HepG2 (cell line): ENCODE results near the gene MIDN. TPM values are rescaled to one million over a fixed set of nuclear protein-coding genes. Genes with fewer than 3 reads are reported as not detected.

Experiments used
- HHEX ChIP-seq: IDR thresholded peaks from 2 replicates; pipeline ENCODE4 v1.6.1; 2016; ENCODE audit warnings: control low read depth
- MTA3 ChIP-seq: sonication (generic); formaldehyde crosslinking; IDR thresholded peaks from 2 replicates; pipeline ENCODE4 v1.4.0; 2020; ENCODE audit warnings: missing genetic modification reagents
- NCOA5 ChIP-seq: sonication (generic); formaldehyde crosslinking; IDR thresholded peaks from 2 replicates; pipeline ENCODE4 v1.4.0; 2020; ENCODE audit warnings: missing genetic modification reagents
- PHF21A ChIP-seq: sonication (generic); formaldehyde crosslinking; IDR thresholded peaks from 2 replicates; pipeline ENCODE4 v1.5.0; 2020; ENCODE audit warnings: mild to moderate bottlenecking, missing genetic modification reagents
- RFX5 ChIP-seq: IDR thresholded peaks from 2 replicates; pipeline ENCODE4 v1.6.1; 2011; ENCODE audit warnings: low read depth, low read length, improper control_type of control experiment
- TAF1 ChIP-seq: sonication (generic); formaldehyde crosslinking; IDR thresholded peaks from 2 replicates; pipeline ENCODE4 v1.4.0; 2020; ENCODE audit warnings: missing genetic modification reagents
- ZBTB42 ChIP-seq: sonication (generic); formaldehyde crosslinking; IDR thresholded peaks from 2 replicates; pipeline ENCODE4 v1.5.0; 2020; ENCODE audit warnings: mild to moderate bottlenecking, missing genetic modification reagents
- ZKSCAN8 ChIP-seq: IDR thresholded peaks from 2 replicates; pipeline ENCODE4 v1.6.1; 2016; ENCODE audit warnings: borderline replicate concordance, missing genetic modification reagents, missing compliant biosample characterization
- ZNF20 ChIP-seq: sonication (generic); formaldehyde crosslinking; IDR thresholded peaks from 2 replicates; pipeline ENCODE4 v1.4.0; 2020; ENCODE audit warnings: mild to moderate bottlenecking, moderate library complexity, missing genetic modification reagents
- ZNF333 ChIP-seq: sonication (generic); formaldehyde crosslinking; IDR thresholded peaks from 2 replicates; pipeline ENCODE4 v1.4.0; 2020; ENCODE audit warnings: mild to moderate bottlenecking, missing genetic modification reagents, borderline replicate concordance
- ZNF567 ChIP-seq: sonication (generic); formaldehyde crosslinking; IDR thresholded peaks from 2 replicates; pipeline ENCODE4 v1.8.1; 2023; ENCODE audit warnings: mild to moderate bottlenecking, missing genetic modification reagents, borderline replicate concordance
- ZNF644 ChIP-seq: IDR thresholded peaks from 2 replicates; pipeline ENCODE4 v1.6.1; 2016; ENCODE audit warnings: low read depth
- ZNF709 ChIP-seq: sonication (generic); formaldehyde crosslinking; IDR thresholded peaks from 2 replicates; pipeline ENCODE4 v1.5.0; 2020; ENCODE audit warnings: mild to moderate bottlenecking, missing genetic modification reagents
- polyA plus RNA-seq, 8 experiments: library from polyadenylated mRNA; depleted of rRNA in 3 of 8; stranded (reverse) in 7 of 8; unstranded in 1 of 8; fragments of >200 nt; fragmentation: Illumina TruSeq in 4 of 8; extraction: Trizol in 4 of 8; gene quantifications; 2 replicates each; pipeline versions ENCODE4 v1.2.1 to v1.2.3, GENCODE V29; 2011 to 2016; ENCODE audit warnings: low read depth in 4 of 8, missing spikeins in 1 of 8, mixed read lengths in 1 of 8; ENCODE audit not compliant: insufficient read depth in 1 of 8
- total RNA-seq, 5 experiments: library from RNA; depleted of rRNA; stranded (reverse); fragments of >200 nt; fragmentation: Illumina TruSeq; extraction: Trizol; gene quantifications; 2 replicates each; pipeline ENCODE4 v1.2.3, GENCODE V29; 2016; ENCODE audit warnings: low read depth in 1 of 5
- TF ChIP-seq, protein P1 (sequence below): sonication (generic); formaldehyde crosslinking; IDR thresholded peaks from 2 replicates; pipeline ENCODE4 v1.5.1; 2020; ENCODE audit warnings: mild to moderate bottlenecking, missing genetic modification reagents
- TF ChIP-seq, protein P2 (sequence below): sonication (generic); formaldehyde crosslinking; IDR thresholded peaks from 2 replicates; pipeline ENCODE4; 2020; ENCODE audit warnings: missing genetic modification reagents, mild to moderate bottlenecking, borderline replicate concordance
- TF ChIP-seq, protein P3 (sequence below): sonication (generic); formaldehyde crosslinking; IDR thresholded peaks from 2 replicates; pipeline ENCODE4 v1.9.0; 2021; ENCODE audit warnings: missing genetic modification reagents, mild to moderate bottlenecking, borderline replicate concordance
- TF ChIP-seq, protein P4 (sequence below): IDR thresholded peaks from 2 replicates; pipeline ENCODE4 v1.6.1; 2016; ENCODE audit warnings: control low read depth
- TF ChIP-seq, protein P5 (sequence below): sonication (generic); formaldehyde crosslinking; IDR thresholded peaks from 2 replicates; pipeline ENCODE4 v1.4.0; 2020; ENCODE audit warnings: missing genetic modification reagents
- TF ChIP-seq, protein P6 (sequence below): sonication (generic); formaldehyde crosslinking; conservative IDR thresholded peaks from 2 replicates; pipeline ENCODE4 v1.8.0; 2022; ENCODE audit warnings: missing genetic modification reagents
- TF ChIP-seq, protein P7 (sequence below): sonication (generic); formaldehyde crosslinking; IDR thresholded peaks from 2 replicates; pipeline ENCODE4 v1.4.0; 2020; ENCODE audit warnings: mild to moderate bottlenecking, missing genetic modification reagents

Gene MIDN
- total and polyA plus RNA-seq, 2 of the 13 experiments (the other 11 are each of a cell fraction or from before 2014, with no cell fraction given) = 8.4 to 18.0 TPM

DNA sequence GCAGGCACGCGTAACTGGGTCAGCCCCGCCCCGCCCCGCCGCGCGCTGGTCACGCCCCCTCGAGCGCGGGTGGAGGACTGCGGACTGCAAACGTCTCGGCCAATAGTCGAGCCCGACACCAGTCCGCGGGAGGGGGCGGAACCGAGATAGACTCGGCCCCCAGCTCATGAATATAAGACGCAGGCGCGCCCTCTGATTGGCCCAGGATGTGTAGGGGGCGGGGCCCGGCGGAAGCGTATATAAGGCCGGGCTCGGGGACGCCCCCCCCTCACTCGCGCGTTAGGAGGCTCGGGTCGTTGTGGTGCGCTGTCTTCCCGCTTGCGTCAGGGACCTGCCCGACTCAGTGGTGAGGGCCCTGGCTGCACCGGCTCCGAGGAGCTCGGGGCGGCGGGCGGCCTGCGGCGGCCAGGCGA, 20.7 kb downstream of the MIDN start, which contains the start of gene CIRBP (continued):
- TF ChIP-seq, protein P1, sequence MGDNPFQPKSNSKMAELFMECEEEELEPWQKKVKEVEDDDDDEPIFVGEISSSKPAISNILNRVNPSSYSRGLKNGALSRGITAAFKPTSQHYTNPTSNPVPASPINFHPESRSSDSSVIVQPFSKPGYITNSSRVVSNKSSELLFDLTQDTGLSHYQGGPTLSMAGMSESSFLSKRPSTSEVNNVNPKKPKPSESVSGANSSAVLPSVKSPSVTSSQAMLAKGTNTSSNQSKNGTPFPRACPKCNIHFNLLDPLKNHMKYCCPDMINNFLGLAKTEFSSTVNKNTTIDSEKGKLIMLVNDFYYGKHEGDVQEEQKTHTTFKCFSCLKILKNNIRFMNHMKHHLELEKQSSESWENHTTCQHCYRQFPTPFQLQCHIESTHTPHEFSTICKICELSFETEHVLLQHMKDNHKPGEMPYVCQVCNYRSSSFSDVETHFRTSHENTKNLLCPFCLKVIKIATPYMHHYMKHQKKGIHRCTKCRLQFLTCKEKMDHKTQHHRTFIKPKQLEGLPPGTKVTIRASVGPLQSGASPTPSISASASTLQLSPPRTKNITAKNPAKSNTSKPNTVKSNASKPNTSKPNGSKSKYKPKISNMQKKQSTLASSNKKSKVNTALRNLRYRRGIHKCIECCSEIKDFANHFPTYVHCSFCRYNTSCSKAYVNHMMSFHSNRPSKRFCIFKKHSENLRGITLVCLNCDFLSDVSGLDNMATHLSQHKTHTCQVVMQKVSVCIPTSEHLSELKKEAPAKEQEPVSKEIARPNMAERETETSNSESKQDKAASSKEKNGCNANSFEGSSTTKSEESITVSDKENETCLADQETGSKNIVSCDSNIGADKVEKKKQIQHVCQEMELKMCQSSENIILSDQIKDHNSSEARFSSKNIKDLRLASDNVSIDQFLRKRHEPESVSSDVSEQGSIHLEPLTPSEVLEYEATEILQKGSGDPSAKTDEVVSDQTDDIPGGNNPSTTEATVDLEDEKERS (CRISPR knock-in tag) = no peak
- TF ChIP-seq, protein P2, sequence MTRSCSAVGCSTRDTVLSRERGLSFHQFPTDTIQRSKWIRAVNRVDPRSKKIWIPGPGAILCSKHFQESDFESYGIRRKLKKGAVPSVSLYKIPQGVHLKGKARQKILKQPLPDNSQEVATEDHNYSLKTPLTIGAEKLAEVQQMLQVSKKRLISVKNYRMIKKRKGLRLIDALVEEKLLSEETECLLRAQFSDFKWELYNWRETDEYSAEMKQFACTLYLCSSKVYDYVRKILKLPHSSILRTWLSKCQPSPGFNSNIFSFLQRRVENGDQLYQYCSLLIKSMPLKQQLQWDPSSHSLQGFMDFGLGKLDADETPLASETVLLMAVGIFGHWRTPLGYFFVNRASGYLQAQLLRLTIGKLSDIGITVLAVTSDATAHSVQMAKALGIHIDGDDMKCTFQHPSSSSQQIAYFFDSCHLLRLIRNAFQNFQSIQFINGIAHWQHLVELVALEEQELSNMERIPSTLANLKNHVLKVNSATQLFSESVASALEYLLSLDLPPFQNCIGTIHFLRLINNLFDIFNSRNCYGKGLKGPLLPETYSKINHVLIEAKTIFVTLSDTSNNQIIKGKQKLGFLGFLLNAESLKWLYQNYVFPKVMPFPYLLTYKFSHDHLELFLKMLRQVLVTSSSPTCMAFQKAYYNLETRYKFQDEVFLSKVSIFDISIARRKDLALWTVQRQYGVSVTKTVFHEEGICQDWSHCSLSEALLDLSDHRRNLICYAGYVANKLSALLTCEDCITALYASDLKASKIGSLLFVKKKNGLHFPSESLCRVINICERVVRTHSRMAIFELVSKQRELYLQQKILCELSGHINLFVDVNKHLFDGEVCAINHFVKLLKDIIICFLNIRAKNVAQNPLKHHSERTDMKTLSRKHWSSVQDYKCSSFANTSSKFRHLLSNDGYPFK = no peak
- TF ChIP-seq ZNF333 (CRISPR knock-in tag) (no peak), MTA3 (CRISPR knock-in tag) (no peak), ZKSCAN8 (CRISPR knock-in tag) (no peak), RFX5 (0 out of 2 replicates have a peak, but pooled peaks have one; percentile 31), ZBTB42 (CRISPR knock-in tag) (no peak; the same call in 1 of the 2 replicates), NCOA5 (no peak), ZNF567 (no peak), HHEX (CRISPR knock-in tag) (no peak), ZNF644 (no peak), ZNF20 (CRISPR knock-in tag) (no peak), TAF1 (CRISPR knock-in tag) (peak; percentile 80), ZNF709 (CRISPR knock-in tag) (no peak), PHF21A (CRISPR knock-in tag) (no peak)
- TF ChIP-seq, protein P3, sequence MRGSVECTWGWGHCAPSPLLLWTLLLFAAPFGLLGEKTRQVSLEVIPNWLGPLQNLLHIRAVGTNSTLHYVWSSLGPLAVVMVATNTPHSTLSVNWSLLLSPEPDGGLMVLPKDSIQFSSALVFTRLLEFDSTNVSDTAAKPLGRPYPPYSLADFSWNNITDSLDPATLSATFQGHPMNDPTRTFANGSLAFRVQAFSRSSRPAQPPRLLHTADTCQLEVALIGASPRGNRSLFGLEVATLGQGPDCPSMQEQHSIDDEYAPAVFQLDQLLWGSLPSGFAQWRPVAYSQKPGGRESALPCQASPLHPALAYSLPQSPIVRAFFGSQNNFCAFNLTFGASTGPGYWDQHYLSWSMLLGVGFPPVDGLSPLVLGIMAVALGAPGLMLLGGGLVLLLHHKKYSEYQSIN (CRISPR knock-in tag) = no peak
- TF ChIP-seq, protein P4, sequence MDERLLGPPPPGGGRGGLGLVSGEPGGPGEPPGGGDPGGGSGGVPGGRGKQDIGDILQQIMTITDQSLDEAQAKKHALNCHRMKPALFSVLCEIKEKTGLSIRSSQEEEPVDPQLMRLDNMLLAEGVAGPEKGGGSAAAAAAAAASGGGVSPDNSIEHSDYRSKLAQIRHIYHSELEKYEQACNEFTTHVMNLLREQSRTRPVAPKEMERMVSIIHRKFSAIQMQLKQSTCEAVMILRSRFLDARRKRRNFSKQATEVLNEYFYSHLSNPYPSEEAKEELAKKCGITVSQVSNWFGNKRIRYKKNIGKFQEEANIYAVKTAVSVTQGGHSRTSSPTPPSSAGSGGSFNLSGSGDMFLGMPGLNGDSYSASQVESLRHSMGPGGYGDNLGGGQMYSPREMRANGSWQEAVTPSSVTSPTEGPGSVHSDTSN (CRISPR knock-in tag) = no peak
- TF ChIP-seq, protein P5, sequence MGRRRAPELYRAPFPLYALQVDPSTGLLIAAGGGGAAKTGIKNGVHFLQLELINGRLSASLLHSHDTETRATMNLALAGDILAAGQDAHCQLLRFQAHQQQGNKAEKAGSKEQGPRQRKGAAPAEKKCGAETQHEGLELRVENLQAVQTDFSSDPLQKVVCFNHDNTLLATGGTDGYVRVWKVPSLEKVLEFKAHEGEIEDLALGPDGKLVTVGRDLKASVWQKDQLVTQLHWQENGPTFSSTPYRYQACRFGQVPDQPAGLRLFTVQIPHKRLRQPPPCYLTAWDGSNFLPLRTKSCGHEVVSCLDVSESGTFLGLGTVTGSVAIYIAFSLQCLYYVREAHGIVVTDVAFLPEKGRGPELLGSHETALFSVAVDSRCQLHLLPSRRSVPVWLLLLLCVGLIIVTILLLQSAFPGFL (CRISPR knock-in tag) = no peak
- TF ChIP-seq, protein P6, sequence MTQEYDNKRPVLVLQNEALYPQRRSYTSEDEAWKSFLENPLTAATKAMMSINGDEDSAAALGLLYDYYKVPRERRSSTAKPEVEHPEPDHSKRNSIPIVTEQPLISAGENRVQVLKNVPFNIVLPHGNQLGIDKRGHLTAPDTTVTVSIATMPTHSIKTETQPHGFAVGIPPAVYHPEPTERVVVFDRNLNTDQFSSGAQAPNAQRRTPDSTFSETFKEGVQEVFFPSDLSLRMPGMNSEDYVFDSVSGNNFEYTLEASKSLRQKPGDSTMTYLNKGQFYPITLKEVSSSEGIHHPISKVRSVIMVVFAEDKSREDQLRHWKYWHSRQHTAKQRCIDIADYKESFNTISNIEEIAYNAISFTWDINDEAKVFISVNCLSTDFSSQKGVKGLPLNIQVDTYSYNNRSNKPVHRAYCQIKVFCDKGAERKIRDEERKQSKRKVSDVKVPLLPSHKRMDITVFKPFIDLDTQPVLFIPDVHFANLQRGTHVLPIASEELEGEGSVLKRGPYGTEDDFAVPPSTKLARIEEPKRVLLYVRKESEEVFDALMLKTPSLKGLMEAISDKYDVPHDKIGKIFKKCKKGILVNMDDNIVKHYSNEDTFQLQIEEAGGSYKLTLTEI (CRISPR knock-in tag) = no peak
- TF ChIP-seq, protein P7, sequence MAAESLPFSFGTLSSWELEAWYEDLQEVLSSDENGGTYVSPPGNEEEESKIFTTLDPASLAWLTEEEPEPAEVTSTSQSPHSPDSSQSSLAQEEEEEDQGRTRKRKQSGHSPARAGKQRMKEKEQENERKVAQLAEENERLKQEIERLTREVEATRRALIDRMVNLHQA (CRISPR knock-in tag) = no peak
